ENCODE measurements around the gene MSH4.
"Not testable (repeated sequence)": the region's sequence is repeated elsewhere in the genome, so short reads cannot be mapped to it uniquely, and the experiment has no call there.

The MSH4 gene

GRCh38 chr1:75797606-75798216 is 1.0 kb downstream of the MSH4 start:
- no peak for DNase-seq

DNA sequence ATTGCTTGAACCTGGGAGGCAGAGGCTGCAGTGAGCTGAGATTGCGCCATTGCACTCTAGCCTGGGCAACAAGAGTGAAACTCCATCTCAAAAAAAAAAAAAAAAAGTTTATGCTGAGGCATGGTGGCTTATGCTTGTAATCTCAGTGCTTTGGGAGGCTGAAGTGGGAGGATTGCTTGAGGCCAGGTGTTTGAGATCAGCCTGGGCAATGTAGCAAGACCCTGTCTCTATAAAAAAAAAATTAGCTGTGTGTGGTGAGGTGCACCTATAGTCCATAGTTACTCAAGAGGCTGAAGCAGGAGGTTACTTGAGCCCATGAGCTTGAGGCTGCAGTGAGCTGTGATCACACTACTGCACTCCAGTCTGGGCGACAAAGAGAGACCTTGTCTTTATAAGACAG is 4.8 kb downstream of the MSH4 start:
- not testable (repeated sequence) for DNase-seq

GRCh38 chr1:75808921-75809320 is 12.2 kb downstream of the MSH4 start:
- DNase-seq = no peak

- not testable (repeated sequence) for DNase-seq
Measured at GRCh38 chr1:75810113-75810512, 13.4 kb downstream of the MSH4 start.

- DNase-seq = no peak
Measured at GRCh38 chr1:75811211-75811981, 14.7 kb downstream of the MSH4 start.

DNA sequence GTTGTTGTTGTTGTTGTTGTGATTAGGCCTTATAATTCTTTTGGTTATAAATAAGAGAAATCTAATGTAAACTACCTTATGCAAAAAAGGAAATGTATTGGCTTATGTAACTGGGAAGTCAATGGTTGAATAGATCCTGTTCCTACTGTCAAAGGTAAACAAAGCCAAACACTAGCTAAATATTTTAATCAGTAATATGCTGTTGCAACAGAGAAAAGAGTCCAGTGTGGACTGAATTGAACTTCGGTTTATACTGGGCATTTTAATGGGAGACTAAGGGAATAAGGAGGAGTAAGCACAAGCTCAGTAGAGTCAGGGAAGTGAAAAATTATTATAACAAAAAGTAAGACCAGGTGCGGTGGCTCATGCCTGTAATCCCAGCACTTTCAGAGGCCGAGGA is 15.4 kb downstream of the MSH4 start:
- no peak for DNase-seq

DNA sequence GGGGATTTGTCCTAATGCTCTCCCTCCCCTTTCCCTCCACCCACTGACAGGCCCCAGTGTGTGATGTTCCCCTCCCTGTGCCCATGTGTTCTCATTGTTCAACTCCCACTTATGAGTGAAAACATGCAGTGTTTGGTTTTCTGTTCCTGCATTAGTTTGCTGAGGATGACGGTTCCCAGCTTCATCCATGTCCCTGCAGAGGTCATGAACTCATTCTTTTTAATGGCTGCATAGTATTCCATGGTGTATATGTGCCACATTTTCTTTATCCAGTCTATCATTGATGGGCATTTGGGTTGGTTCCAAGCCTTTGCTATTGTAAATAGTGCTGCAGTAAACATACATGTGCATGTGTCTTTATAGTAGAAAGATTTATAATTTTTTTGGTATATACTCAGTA is 26.9 kb downstream of the MSH4 start:
- not testable (repeated sequence) for DNase-seq

GRCh38 chr1:75836528-75837100 is 39.9 kb downstream of the MSH4 start:
- no peak for DNase-seq

DNA sequence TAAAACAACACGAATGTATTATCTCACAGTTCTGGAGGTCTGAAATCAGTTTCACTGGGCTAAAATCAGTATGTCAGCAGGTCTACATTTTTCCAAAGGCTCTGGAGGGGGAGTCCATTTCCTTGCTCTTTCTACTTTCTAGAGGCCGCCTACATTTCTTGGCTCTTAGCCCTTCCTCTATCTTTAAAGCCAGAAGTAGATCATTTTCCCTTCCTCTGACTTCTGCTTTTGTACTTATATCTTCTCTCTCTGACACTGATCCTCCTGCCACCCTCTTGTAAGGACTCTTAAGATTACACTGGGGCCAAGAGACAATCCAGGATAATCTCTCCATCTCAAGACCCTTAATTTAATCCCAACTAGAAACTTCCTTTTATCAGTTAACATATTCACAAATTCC is 41.4 kb downstream of the MSH4 start:
- no peak for DNase-seq

DNA sequence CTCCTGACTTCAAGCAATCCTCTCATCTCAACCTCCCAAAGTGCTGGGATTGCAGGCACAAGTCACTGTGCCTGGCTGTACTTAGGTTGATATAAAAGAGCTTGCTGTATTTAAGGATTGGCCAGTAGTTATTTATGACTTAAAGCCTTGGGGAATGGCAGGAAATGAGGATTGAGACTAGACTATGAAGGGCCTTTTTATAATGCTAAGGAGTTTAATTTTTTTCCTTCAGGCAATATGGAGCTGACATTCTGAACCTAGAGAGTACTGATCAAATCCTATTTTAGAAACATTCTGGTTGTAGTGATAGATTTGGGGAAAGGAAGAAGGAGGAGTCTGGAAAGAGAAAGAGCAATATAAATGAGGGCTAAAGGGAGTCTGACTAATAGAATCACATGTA is 44.7 kb downstream of the MSH4 start:
- DNase-seq = no peak

DNA sequence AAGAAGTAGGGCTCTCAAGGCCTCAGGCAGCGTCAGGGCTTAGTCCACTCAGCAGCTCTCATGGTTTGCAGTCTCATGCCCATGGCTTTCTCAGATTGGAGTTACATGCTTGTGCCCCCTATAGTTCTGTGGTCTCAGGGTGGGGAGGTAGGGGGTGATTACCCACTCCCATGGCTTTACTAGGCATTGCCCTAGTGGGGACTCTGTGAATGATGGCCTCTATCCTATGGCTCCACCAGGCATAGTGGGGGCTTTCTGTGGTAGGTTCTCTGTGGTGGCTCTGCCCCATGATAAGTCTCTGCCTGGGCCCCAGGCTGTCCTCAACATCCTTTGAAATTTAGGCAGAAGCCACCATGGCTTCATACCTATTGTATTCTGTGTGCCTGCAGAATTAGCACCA is 48.9 kb downstream of the MSH4 start:
- DNase-seq = no peak

GRCh38 chr1:75855010-75855409 is 58.3 kb downstream of the MSH4 start:
- no peak for DNase-seq

DNA sequence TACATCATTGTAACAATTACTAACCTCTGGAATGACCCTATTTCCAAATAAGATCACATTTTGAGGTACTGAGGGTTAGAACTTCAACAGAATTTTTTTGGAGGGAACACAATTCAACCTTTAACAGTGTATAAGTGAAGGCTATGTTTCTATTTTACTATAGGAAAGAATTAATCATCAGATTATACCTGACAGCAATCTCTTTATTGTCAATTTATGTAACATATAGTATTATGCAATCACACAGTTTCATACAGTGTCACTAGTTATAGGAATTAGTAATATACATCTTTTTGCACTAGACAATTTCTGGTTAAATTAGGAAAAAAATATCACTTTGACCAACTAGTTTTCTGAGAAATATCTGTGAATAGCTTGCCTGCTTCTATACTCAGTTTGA is 59.1 kb downstream of the MSH4 start:
- no peak for DNase-seq

DNA sequence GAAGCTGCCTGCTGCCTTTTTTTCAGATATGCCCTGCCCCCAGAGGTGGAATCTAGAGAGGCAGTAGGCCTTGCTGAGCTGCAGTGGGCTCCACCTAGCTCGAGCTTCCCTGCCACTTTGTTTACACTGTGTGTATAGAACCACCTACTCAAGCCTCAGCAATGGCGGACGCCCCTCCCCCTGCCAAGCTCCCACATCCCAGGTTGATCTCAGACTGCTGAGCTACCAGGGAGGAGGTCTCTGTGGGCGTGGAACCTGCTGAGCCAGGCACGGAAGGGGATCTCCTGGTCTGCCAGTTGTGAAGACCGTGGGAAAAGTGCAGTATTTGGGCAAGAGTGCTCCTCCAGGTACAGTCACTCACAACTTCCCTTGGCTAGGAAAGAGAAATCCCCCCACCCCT is 65.1 kb downstream of the MSH4 start:
- DNase-seq = no peak

DNA sequence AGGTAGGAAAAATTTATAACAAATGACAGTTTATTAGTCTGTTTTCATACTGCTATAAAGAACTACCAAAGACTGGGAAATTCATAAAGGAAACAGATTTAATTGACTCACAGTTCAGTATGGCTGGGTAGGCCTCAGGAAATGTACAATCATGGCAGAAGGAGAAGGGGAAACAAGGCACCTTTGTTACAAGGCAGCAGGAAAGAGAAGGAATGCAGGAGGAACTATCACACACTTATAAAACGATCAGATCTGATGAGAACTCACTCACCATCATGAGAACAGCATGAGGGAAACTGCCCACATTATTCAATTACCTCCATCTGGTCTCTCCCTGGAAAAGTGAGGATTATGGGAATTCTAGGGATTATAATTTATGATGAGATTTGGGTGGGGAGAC is 74.3 kb downstream of the MSH4 start:
- no peak for DNase-seq

DNA sequence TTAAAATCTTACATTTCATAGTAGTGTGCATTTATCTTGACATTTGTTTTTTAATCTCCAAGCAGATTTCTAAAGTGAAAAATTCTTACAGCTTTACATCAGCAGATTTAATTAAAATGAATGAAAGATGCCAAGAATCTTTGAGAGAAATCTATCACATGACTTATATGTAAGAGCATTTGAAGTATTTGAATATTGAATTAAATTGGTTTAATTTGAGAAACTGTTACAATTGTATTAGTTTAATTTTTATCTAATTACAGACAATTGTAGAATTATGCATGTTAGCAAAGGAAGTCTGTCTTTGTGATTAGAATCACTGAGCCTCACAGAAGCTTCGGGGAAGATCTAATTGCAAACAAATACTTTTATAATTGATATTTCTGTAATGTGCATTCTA is 83.3 kb downstream of the MSH4 start:
- DNase-seq = no peak

- no peak for DNase-seq
Measured at GRCh38 chr1:75884437-75884836, 87.8 kb downstream of the MSH4 start.

- no peak for DNase-seq
Measured at GRCh38 chr1:75901371-75901770, 104.7 kb downstream of the MSH4 start.

DNA sequence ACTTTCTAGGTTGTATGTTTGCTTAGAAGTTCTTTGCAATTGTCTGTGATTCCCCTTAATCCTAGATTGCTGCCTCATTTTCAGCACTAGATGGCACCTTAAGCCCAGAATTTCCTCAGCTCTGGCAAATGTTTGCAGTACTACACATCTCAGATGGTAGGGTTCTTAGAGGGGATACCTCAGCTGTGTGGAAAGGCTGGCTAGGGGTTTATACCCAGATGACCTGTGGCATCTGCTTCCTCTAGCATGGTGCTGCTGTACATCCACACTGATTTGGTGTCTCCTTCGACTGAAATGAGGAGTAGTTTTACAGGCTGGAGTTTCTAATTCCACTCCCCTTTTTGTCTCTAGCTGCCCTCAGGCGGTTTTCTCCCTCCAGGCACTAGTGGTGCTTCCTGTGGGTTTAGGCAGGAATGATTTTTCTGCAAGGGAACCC is 112.1 kb downstream of the MSH4 start:
- DNase-seq = no peak

- DNase-seq = no peak
Measured at GRCh38 chr1:75916834-75917233, 120.2 kb downstream of the MSH4 start.

GRCh38 chr1:75922698-75923097 is 126.0 kb downstream of the MSH4 start:
- DNase-seq = no peak

DNA sequence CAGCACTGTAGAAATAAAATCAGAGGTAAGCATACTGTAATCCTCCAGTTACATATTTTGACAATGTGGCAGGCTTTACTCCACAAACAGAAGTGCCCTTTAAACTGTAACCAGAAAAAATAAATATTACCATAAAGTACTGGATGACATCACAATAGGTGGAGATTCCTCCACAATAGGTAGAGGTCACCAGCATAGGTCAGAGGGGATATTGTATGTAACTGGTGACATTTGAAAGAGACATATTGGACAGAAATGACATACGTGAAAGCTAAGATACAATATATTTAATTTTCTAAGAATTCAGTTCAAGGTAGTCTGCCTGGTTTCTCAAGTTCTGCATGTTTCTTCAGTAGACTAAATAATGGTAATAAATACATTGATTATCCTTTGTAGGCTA is 135.6 kb downstream of the MSH4 start, which contains the start of gene ASB17:
Gene ASB17, minus strand, starts transcription at position 101 of the 400 bp plus-strand sequence. CDS start 113 bp downstream, outside the sequence.
- no peak for DNase-seq

DNA sequence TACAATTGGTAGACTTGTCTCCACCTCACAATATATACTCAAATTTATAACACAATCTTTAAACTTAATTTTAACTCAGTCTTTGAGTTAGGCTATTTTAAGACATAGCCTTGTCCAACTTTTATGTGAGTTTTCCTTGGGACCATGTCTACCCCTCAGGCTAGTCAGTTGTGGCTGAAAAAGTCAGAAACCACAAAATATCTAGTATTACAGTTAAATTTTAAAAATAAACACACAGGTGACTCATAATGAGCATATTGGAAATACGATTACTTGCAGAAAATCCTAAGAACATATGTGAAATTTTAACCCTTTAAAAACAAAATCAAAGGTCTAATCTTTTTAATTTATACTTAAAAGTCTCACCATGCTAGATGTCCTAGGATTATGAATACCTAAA is 140.4 kb downstream of the MSH4 start:
- DNase-seq = no peak

DNA sequence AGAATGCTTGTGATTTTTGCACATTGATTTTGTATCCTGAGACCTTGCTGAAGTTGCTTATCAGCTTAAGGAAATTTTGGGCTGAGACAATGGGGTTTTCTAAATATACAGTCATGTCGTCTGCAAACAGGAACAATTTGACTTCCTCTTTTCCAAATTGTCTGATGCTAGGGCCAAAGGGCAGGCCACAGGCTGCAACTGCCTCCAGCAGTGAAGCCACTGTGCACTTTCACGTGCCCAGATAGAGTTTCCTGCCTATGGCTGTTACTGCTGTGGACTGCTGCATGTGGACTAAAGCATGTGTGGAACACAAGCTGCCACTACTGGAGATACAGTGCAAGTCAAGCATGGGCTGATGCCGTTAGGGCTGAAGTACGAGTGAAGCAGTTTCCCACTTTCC is 146.4 kb downstream of the MSH4 start:
- not testable (repeated sequence) for DNase-seq
